Measurements from ENCODE around the gene RHOB.

The RHOB gene

GRCh38 chr2:20479835-20480234 lies 33.0 kb downstream of the RHOB start:
- TF ChIP-seq CTCF (IDR thresholded peaks at IDR 0.05; ENCODE audit: low read depth, low read length, missing control alignments): no peak
- in situ Hi-C loops (cut with HindIII; ENCODE audit: low sequenced_read_pairs): no loop called here
- H3K4me3 ChIP-seq (ENCODE audit: low read depth, low read length): no peak overlapping the region
- DNase-seq (ENCODE audit: low read depth): no peak

GRCh38 chr2:20480913-20481312 lies 34.0 kb downstream of the RHOB start:
- H3K4me3 ChIP-seq (ENCODE audit: low read depth, low read length): no peak overlapping the region
- no peak for TF ChIP-seq CTCF (IDR thresholded peaks at IDR 0.05; ENCODE audit: low read depth, low read length, missing control alignments)
- in situ Hi-C loops (cut with HindIII; ENCODE audit: low sequenced_read_pairs): no loop called here
- no peak for DNase-seq (ENCODE audit: low read depth)

- no peak overlapping the region for H3K4me3 ChIP-seq (ENCODE audit: low read depth, low read length)
- in situ Hi-C loops (cut with HindIII; ENCODE audit: low sequenced_read_pairs): no loop called here
- DNase-seq (ENCODE audit: low read depth): no peak
- TF ChIP-seq CTCF (IDR thresholded peaks at IDR 0.05; ENCODE audit: low read depth, low read length, missing control alignments): no peak
Measured at GRCh38 chr2:20481798-20482405, 35.0 kb downstream of the RHOB start.

- H3K4me3 ChIP-seq (ENCODE audit: low read depth, low read length): no peak overlapping the region
- TF ChIP-seq CTCF (IDR thresholded peaks at IDR 0.05; ENCODE audit: low read depth, low read length, missing control alignments): no peak
- no peak for DNase-seq (ENCODE audit: low read depth)
- in situ Hi-C loops (cut with HindIII; ENCODE audit: low sequenced_read_pairs): no loop called here
Measured at GRCh38 chr2:20482725-20483124, 35.9 kb downstream of the RHOB start.

GRCh38 chr2:20483194-20483895 lies 36.5 kb downstream of the RHOB start:
- H3K4me3 ChIP-seq (ENCODE audit: low read depth, low read length): no peak overlapping the region
- TF ChIP-seq CTCF (IDR thresholded peaks at IDR 0.05; ENCODE audit: low read depth, low read length, missing control alignments): no peak
- DNase-seq (ENCODE audit: low read depth): no peak
- in situ Hi-C loops (cut with HindIII; ENCODE audit: low sequenced_read_pairs): no loop called here

GRCh38 chr2:20484034-20484617 lies 37.3 kb downstream of the RHOB start:
- in situ Hi-C loops (cut with HindIII; ENCODE audit: low sequenced_read_pairs): no loop called here
- TF ChIP-seq CTCF (IDR thresholded peaks at IDR 0.05; ENCODE audit: low read depth, low read length, missing control alignments): no peak
- H3K4me3 ChIP-seq (ENCODE audit: low read depth, low read length): no peak overlapping the region
- no peak for DNase-seq (ENCODE audit: low read depth)
